NCI-H82 treated with DMSO at 0.1 percent for 48 hours (cell line): ENCODE measurements around the gene MDC1.
A peak's percentile ranks its signal among the peaks of the same experiment; 100 is the strongest.
"Not testable (repeated sequence)": the region's sequence is repeated elsewhere in the genome, so short reads cannot be mapped to it uniquely, and the experiment has no call there.

Experiments
- DNase-seq: peaks from one replicate; lab custom pipeline; 2025; ENCODE audit not compliant: unreplicated experiment; lab: John Stamatoyannopoulos, UW

Gene MDC1, protein sequence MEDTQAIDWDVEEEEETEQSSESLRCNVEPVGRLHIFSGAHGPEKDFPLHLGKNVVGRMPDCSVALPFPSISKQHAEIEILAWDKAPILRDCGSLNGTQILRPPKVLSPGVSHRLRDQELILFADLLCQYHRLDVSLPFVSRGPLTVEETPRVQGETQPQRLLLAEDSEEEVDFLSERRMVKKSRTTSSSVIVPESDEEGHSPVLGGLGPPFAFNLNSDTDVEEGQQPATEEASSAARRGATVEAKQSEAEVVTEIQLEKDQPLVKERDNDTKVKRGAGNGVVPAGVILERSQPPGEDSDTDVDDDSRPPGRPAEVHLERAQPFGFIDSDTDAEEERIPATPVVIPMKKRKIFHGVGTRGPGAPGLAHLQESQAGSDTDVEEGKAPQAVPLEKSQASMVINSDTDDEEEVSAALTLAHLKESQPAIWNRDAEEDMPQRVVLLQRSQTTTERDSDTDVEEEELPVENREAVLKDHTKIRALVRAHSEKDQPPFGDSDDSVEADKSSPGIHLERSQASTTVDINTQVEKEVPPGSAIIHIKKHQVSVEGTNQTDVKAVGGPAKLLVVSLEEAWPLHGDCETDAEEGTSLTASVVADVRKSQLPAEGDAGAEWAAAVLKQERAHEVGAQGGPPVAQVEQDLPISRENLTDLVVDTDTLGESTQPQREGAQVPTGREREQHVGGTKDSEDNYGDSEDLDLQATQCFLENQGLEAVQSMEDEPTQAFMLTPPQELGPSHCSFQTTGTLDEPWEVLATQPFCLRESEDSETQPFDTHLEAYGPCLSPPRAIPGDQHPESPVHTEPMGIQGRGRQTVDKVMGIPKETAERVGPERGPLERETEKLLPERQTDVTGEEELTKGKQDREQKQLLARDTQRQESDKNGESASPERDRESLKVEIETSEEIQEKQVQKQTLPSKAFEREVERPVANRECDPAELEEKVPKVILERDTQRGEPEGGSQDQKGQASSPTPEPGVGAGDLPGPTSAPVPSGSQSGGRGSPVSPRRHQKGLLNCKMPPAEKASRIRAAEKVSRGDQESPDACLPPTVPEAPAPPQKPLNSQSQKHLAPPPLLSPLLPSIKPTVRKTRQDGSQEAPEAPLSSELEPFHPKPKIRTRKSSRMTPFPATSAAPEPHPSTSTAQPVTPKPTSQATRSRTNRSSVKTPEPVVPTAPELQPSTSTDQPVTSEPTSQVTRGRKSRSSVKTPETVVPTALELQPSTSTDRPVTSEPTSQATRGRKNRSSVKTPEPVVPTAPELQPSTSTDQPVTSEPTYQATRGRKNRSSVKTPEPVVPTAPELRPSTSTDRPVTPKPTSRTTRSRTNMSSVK (N-terminal part only)

DNA sequence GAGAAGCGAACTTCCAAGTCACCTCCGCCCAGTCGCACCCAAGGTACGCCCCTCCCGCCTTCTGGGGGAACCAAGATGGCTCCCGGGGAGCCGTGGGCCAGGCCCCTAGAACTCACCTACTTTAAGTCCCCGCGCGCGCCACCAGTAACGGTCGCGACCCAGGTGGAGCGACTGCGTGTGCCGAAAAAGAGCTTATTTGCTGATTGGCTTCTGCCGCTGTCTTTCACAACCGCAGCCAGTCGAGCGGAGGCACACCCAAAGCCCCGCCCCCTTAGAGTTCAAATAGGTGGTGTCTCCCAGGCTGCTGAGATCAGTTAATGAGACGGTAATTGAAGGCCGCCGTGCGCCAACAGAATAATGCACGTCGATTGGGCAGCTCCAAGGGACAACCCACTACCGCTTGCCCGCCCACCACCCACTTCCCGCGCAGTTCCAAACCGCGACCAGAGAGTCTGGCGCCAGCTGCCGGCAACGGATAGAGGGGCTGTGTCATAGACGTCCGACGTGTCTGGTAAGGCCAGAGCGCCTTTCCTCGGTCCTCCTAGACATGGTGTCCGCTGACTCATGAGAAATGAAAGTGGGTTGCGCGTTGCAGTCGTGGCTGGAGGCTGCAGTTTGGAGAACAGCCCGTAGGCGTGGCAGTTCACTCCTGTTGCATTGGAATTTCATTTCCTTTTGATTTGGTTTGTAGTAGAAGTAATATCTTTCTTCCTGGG, at the start of gene MDC1:
TSS of gene MDC1 (minus strand) at position 153 of the 716 bp plus-strand sequence. CDS start 2,106 bp downstream, outside the sequence.
- peak; percentile 100 for DNase-seq

DNA sequence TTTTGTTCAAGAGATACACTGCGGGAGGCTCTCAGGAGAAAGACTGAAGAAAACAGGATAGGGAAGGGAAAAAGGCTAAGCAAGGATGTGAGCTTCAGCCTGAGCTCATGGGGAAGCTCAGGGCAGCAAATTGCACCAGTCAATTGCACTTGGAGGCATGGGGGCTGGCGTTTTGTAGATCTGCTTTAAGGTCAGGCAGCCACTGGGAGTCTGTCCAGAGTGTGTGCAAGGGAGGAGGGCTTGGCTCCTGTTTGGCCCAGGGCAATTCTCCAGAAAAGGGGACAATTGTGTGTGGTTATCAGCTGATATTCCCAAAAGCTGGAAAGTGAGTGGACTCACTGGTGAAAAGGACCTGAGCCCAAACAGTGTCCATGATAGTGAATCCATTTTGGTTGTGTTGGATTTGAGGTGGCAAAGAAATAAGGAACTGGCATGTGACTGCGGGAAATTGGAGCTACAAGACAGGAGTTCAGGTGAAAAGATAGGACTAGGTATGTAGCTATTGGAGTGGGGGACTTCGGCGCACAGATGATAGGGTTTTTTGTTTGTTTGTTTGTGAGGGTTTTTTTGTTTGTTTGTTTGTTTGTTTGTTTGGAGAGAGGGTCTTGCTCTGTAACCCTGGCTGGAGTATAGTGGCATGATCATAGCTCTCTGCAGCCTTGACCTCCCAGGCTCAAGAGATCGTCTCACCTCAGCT, 49.5 kb upstream of the MDC1 start:
- DNase-seq = no peak

DNA sequence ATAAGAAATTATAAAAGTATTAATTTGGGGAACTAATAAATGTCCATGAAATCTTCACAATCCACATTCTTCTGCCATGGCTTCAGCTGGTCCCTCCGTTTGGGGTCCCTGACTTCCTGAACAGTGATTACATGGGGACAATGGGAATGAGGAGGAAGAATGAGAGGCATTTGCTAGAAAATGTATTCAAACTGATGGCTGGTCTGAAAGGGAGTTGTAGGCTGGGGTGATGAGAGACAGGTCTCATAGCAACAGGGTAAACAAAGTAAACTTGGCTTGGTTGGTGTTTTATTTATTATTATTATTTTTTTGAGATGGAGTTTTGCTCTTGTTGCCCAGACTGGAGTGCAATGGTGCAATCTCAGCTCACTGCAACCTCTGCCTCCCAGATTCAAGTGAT, 48.4 kb upstream of the MDC1 start:
- DNase-seq = not testable (repeated sequence)

DNA sequence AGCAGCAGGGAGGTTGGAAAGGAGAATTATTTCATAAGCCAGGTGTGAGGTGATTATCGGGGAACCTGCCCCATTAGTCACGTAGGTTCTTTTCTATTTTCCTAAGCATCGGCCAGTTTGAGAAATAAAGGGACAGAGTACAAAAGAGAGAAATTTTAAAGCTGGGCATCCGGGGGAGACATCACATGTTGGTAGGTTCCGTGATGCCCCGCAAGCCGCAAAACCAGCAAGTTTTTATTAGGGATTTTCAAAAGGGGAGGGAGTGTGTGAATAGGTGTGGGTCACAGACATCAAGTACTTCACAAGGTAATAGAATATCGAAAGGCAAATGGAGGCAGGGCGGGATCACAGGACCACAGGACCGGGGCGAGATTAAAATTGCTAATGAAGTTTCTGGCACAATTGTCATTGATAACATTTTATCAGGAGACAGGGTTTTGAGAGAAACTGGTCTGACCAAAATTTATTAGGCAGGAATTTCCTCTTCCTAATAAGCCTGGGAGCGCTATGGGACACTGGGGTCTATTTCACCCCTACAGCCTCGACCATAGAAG, 47.5 kb upstream of the MDC1 start:
- DNase-seq = not testable (repeated sequence)

DNA sequence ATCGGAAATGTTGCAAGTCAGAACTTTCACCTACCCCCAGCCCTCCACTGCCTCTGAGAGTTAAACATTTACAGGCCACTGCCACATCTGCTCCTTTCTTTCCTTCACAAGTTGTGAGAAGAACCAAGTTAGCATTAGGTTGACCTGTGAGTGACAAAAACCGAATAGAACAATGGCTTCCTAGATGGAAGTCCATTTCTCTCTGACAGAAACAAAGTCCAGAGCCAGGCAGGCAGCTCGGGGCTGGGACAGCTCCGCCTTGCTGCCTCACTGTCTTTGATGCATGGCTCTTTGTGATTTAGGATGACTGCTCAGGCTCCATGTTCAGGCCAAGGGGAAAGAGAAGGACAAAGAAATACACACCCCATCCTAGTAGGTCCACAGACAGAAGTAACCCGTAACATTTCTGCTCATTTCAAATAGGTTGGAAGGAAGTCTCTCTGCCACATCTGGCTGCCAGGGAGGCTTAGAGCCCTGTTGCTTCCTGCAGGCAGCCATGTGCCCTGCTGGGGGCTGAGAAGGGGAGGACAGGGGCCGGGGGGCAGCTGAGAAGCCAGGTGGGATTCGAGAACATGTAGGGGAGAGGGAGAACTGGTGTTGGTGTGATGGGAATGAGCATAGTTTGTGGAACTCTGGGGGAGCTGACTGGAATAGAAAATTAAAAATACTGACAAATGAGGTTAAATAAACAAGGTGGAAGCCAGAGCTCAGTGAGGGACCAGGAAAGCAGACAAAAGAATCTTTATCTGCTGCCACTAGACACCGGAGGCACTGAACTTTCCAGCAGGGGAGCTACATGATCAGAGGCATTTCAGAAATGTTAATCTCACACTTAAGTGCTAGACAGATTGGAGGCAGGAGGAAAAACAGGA, 46.8 kb upstream of the MDC1 start:
- DNase-seq = peak; percentile 68

DNA sequence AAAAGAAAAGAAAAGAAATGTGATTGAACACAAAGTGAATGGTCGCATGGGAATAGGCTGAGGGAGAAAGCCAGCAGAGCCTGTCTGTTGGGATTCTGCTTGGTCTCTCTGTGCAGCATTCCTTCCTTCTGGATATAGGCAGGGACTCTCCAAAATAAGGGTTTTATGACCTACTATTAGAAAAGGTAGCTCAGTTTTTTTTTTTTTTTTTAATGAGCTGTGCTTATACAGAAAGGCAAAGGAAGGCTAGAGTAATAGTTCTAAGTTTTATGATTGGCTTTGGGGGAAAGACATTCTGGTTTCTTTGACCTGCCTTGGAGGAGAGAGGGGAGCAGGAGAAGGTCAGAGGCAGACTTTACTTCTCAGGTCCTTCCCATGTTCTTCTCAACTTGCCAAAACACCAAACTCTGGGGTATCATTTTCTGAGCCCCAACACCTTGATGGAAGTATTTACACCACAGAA, 46.1 kb upstream of the MDC1 start:
- DNase-seq = no peak

DNA sequence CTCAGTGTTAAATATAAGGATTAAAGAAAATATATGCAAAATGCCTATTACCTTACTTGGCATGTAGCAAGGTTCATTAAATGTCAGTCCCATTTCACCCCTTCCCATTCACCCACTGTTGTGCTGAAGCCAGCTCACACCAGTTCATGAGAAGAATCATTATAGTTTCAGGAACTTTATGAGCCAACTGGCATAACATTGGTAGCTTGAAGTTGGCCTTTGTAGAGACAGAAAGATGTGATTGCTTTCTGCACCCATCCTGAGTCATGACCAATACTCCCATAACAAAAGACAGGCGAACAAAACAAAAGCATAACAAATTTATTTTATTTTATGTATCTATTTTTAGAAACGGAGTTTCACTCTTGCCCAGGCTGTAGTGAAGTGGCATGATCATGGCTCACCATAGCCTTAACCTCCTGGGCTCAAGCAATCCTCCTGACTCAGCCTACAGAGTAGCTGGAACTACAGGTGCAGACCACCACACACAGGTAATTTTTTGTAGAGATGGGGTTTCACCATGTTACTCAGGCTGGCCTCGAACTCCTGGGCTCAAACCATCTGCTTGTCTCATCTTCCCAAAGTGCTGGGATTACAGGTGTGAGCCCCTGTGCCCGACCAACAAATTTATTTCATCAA, 44.8 kb upstream of the MDC1 start:
- DNase-seq = no peak

DNA sequence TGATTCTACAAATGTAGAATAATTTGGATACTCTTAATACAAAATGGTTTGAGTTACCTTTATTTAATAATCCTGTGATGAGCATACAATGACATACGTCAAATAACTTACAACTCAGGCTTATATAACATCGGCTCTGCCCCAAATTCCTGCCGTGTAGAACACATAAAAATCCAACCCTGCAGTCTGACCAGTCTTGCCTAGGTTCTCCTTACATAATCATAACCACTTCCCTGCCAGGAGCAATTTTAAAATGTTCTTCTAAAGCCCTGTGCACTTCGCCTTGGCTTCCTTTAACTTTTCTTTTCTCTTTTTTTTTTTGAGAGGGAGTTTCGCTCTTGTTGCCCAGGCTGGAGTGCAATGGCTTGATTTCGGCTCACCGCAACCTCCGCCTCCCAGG, 43.5 kb upstream of the MDC1 start:
- DNase-seq = no peak

DNA sequence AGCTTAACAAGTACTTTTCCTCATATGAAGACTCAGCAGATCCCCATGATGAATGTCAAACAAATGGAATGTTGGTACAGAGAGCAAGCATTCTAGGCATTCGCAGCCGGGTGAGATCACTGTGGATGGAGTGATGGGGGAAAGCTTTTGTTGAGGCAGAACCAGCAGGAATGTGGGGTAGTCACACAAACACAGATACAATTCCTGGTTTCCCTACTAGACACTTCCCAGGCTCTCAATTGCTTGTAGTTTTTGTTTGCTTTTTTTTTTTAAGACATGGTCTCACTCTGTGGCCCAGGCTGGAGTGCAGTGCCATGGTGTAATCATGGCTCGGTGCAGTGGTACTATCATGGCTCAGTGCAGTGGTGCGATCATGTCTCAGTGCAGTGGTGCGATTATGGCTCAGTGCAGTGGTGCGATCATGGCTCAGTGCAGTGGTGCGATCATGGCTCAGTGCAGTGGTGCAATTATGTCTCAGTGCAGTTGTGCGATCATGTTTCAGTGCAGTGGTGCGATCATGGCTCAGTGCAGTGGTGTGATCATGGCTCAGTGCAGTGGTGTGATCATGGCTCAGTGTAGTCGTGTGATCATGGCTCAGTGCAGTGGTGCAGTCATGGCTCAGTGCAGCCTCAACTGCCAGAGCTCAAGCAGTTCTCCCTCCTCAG, 42.6 kb upstream of the MDC1 start:
- no peak for DNase-seq

DNA sequence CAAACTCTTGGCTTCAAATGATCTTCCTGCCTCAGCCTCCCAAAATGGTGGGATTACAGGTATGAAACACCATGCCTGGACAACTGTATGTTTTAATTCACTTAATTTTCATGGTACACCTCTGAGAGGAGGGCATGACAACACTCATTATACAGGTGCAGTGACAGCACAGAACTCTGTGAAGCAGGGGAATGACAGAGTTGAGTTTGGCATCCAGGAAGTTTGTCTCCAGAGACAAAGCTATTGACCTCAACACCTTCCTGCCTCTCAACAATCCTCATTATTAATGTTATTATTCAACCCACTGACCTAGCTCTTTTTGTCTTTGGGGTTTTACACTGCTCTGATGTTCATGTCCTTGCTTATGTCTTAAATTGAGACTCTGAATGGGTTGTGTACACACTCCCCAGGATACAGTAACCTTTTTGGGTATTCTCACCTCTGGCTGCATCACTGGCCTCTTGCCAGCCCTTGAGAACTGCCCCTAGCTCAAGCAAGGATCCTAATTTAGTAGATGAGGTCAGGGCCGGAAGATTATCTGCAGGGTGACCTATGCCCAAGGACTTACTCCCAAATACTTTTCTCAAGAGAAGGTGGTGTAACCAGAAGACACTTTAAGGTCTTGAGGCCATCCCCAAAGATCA, 40.3 kb upstream of the MDC1 start:
- no peak for DNase-seq

DNA sequence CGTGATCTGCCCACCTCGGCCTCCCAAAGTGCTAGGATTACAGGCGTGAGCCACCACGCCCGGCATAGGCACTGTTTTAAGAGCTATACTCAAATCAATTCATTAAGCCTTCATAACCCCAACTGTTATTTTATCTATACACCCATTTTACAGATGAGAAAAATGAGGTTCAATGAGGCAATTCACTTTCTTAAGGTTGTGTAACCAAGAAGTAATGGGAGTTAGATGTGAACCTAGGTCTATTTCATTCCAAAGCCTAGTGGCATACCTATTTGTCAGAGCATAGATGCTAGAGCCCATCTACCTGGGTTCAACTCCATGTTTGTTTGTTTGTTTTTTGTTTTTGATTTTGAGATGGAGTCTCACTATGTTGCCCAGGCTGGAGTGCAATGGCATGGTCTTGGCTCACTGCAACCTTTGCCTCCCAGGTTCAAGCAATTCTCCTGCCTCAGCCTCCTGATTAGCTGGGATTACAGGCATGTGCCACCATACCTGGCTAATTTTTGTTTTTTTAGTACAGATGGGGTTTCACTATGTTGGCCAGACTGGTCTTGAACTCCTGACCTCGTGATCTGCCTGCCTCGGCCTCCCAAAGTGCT, 39.4 kb upstream of the MDC1 start:
- not testable (repeated sequence) for DNase-seq

DNA sequence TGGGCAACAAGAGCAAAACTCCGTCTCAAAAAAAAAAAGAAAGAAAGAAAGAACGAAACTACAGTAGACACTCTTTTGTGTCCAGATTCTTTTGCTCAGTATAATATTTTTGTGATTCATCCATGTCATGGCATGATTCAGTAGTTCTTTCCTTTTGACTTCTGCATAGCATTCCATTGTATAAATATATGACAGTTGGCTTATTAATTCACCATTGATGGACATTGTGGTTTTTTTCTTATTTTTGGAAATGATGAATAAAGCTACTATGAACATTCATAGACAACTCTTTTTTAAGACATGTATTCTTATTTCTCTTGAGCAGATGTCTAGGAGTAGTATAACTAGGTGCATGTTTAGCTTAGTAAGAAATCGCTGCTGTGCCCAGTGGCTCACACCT, 37.5 kb upstream of the MDC1 start:
- no peak for DNase-seq

DNA sequence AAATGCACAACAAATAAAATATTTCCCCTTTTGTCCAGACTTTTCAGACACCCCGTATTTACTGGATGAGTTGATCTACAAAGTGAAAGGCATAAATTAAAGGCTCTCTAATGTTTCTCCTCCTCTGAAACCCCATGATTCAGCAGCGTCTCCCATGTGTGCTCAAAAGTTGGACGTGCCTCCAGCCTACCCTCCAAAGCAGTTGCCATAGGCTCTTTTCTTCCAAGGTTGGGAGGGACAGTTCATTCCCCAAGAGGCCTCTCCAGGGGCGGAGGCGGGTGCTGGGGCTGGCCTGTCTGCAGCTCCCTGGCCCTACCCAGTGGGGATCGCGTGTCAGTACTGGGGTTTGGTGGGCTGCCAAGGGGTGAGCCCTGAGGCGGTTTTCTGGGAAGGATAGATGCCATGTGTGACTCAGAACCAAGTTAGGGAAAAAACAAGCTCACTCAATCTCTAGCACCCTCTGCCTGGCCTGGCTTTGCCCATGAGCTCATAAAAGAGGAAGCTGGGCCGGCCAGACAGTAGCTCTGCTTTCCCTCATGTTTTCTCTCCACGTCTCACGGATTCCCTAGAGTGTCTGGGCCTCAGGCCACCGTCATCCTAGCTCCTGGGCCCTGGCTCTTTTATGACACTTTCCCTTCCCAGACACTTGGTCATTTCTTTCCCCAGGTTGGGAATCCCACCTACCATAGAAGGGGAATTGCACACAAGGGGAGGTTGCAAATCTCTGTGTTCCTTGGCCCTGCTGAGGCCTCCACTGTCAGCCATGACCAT, 35.3 kb upstream of the MDC1 start:
- no peak for DNase-seq

DNA sequence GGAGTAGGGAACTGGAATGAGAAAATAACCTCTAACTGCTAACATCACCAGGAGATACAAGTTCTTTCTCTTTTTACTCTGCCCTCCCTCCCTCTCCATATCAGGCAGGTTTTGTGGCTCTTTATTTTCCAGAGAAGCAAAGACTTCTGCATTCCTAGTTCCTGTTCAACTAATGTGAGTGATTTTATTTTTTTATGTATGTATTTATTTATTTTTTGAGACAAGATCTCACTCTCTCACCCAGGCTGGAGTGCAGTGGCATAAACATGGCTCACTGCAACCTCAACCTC, 33.2 kb upstream of the MDC1 start:
- no peak for DNase-seq

DNA sequence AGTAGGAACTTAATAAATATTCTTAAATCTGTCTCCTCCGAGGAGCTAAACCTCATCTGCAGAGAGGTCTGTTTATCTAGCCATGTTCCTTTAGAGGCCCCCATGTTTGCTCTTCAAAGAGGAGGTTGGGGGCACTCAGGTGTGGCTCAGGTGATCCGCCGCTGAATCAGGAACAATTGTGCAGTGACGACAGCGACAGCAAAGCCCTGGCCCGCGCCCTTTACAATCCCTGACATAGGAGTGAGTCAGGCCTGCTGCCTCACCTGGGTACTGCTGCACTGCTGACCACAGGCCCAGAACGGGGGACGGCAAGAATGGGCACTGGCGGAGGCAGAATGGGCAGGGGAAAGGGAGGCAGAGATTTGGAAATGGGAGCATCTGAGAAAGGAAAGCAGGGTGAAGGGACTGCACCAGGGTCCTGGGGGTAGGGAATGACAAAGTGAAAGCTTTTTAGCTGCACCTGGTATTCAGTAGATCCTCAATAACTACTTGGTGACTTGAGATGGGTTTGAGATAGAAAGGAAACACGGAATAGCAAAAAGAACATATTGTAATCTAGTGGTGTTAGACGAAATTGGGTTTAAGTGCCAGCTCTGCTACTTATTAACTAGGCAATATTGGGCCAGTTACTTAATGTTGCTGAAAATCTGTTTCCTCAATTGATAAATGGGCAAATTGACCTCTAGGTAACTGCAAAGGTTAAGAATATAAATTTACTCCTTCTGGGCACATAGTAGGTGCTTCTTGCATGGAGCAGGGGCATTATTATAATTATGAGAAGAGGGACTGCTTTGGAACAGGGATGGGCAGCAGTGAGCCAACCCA, 32.7 kb upstream of the MDC1 start:
- DNase-seq = no peak
